HG02623 (cell line): ENCODE data around the gene MED13.
"Not testable (repeated sequence)": the region's sequence is repeated elsewhere in the genome, so short reads cannot be mapped to it uniquely, and the experiment has no call there.

Experiments used
- ATAC-seq: cut with Tn5 transposase; IDR thresholded peaks from one replicate; pipeline ENCODE4 v1.9.1; 2021; ENCODE audit warnings: moderate library complexity; ENCODE audit not compliant: unreplicated experiment

MED13 gene

GRCh38 chr17:61908292-61909037, 156.6 kb downstream of the MED13 start:
- no peak for ATAC-seq

- no peak for ATAC-seq
Observed at GRCh38 chr17:61907361-61907760, 157.7 kb downstream of the MED13 start.

GRCh38 chr17:61904094-61904710, 160.9 kb downstream of the MED13 start:
- ATAC-seq: no peak

- ATAC-seq: no peak
Observed at GRCh38 chr17:61903251-61903650, 161.8 kb downstream of the MED13 start.

DNA sequence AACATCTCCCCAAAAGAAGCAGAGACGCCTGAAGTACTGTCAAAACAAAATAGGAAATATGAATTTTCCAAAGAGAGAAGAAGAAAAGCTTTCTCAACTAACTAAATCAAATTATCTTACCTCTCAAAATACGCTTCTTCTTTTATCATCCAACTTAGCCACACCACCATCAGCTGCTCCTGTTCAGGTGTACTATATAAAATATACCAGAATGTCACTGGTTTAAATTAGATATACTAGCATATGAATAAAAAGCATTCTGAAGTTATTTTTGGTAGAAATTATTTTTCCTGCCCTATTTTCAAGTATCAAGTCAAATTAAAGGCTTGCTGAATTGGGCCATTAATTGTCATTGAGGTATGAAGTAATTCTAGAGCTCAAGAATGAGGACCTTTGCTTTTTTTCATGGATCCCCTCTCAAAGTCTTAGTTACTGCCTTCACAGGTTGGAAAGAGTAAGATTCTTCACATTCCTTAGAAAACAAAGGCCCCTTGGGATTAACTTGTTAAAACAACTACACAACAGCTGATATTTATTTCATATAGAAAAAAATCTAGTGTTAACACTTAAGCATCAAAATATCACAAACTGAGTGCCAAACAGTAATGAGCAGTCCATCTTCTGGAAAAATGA, 167.4 kb downstream of the MED13 start:
- no peak for ATAC-seq

GRCh38 chr17:61895391-61895790, 169.7 kb downstream of the MED13 start:
- ATAC-seq: no peak

GRCh38 chr17:61894310-61894709, 170.8 kb downstream of the MED13 start:
- ATAC-seq: not testable (repeated sequence)
